Natural killer cell (primary cell): Measurements from ENCODE around the gene PIK3R5. TPM values are rescaled to one million over a fixed set of nuclear protein-coding genes. Genes with fewer than 3 reads are reported as not detected.
A peak's percentile ranks its signal among the peaks of the same experiment; 100 is the strongest.

ENCODE experiments used
- ATAC-seq, 3 donors: fragments of 150-1000 bp in 2 of 3; fragments of 200-7000 bp in 1 of 3; cut with Tn5 transposase; 1 replicate in 1 of 3; 2 replicates in 2 of 3; pipeline ENCODE4 v1.10.0; 2021; ENCODE audit warnings: mild to moderate bottlenecking in 2 of 3, moderate library complexity in 2 of 3
- DNase-seq, 2 donors: peaks; one replicate each; pipeline versions ENCODE4 v3.0.0 to v3.0.0-alpha.2; 2013 to 2021; ENCODE audit warnings: mixed read lengths in 1 of 2
- H3K27ac ChIP-seq: one replicate; pipeline ENCODE4 v1.5.1; 2013; ENCODE audit warnings: mild to moderate bottlenecking, low read length
- H3K27me3 ChIP-seq: one replicate; pipeline ENCODE4 v1.6.1; 2013; ENCODE audit warnings: low read length; ENCODE audit not compliant: control insufficient read depth, insufficient read depth
- H3K36me3 ChIP-seq: one replicate; pipeline ENCODE4 v1.6.1; 2013; ENCODE audit warnings: low read length; ENCODE audit not compliant: control insufficient read depth, insufficient read depth
- H3K4me1 ChIP-seq: one replicate; pipeline ENCODE4 v1.6.1; 2013; ENCODE audit warnings: low read length; ENCODE audit not compliant: control insufficient read depth, insufficient read depth
- H3K4me3 ChIP-seq: one replicate; pipeline ENCODE4 v1.5.1; 2013; ENCODE audit warnings: low read length
- H3K9me3 ChIP-seq: one replicate; pipeline ENCODE4 v1.6.1; 2013; ENCODE audit warnings: low read length; ENCODE audit not compliant: control insufficient read depth, insufficient read depth
- H3K27ac Mint-ChIP-seq, 2 donors: one replicate each; pipeline ENCODE4 v1.8.0; 2022; ENCODE audit warnings: mild to moderate bottlenecking in 2 of 2, mixed read lengths in 2 of 2, moderate library complexity in 1 of 2
- H3K27me3 Mint-ChIP-seq, 2 donors: one replicate each; pipeline ENCODE4 v1.8.0; 2022; ENCODE audit warnings: low read depth in 2 of 2, mixed read lengths in 2 of 2
- H3K36me3 Mint-ChIP-seq: one replicate; pipeline ENCODE4 v1.8.0; 2022; ENCODE audit warnings: mixed read lengths
- H3K4me1 Mint-ChIP-seq, 2 donors: one replicate each; pipeline ENCODE4 v1.8.0; 2022; ENCODE audit warnings: mixed read lengths in 2 of 2
- H3K4me3 Mint-ChIP-seq: one replicate; pipeline ENCODE4 v1.8.0; 2022; ENCODE audit warnings: mild to moderate bottlenecking, moderate library complexity, mixed read lengths
- H3K9me3 Mint-ChIP-seq, 2 donors: one replicate each; pipeline ENCODE4 v1.8.0; 2022; ENCODE audit warnings: mixed read lengths in 2 of 2
- WGBS: methylation state at CpG from one replicate; pipeline ENCODE4 v1.1.7; 2013; ENCODE audit warnings: missing lambda C conversion rate; ENCODE audit not compliant: insufficient coverage; 5-methylcytosine and 5-hydroxymethylcytosine counted together
- intact Hi-C: fragments of 100-400 bp; cut with micrococcal nuclease; formaldehyde crosslinking; loops from one replicate; pipeline ENCODE4 v1.14.2; 2022
- total RNA-seq, 4 donors: library from RNA; stranded (reverse); fragments of 120-200 nt in 1 of 4; gene quantifications; one replicate each; pipeline versions ENCODE4 v1.2.3 to v1.2.4, GENCODE V29; 2013 to 2022
- TF ChIP-seq, protein P1 (sequence below): fragments of 200-600 bp; IDR thresholded peaks from one replicate; pipeline ENCODE4 v1.8.0; 2022; ENCODE audit warnings: antibody characterized with exemption

PIK3R5 gene
- total RNA-seq, 3 donors from 2014 or later (not counting 1 experiment from before 2014, with no cell fraction given) = 254 to 364 (median 348) TPM

DNA sequence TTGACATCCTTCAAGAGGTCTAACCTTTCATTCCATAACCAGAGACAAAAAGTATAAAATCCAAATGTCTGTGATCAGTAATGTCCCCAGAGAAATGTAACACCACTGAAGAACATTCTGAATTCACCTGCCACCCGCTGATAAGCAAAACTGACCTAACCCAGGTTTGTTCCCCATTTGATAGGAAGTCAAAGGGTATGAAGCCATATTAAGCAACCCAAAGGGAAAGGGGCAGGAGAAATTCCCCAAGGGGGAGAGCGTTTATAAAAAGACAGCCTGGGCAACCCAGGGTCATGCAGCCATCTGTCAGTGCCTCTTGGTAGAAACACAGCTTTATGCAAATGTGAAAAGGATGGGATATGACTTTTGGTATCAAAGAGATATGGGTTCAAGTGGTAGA lies 67.4 kb downstream of the PIK3R5 start:
- H3K4me3 ChIP-seq = no peak overlapping the region
- peaks cover 69% of the 10 kb centered on the region for H3K36me3 ChIP-seq
- no peaks in the 10 kb centered on the region for H3K27me3 ChIP-seq
- Mint-ChIP-seq H3K4me3 (peak overlapping the region; percentile 38), H3K9me3 (no peaks in the 10 kb centered on the region), H3K36me3 (peaks cover 17% of the 10 kb centered on the region), H3K4me1 (peaks cover 64 to 77% of the 10 kb centered on the region in 2 donors), H3K27ac (peak overlapping the region; percentile 80 to 94), H3K27me3 (no peaks in the 10 kb centered on the region)
- ATAC-seq (no peak), DNase-seq (no peak)
- intact Hi-C loops = loop anchor here (2.0 to 5.0 kb wide), 3 partner anchors 27 to 65 kb away; no protein-coding TSS in a partner anchor
- 71% methylated on average over 2 of the region's 2 CpGs for WGBS
- H3K9me3 ChIP-seq = no peaks in the 10 kb centered on the region
- H3K4me1 ChIP-seq = peaks cover 66% of the 10 kb centered on the region
- peak overlapping the region; percentile 81 for H3K27ac ChIP-seq
- TF ChIP-seq, protein P1, sequence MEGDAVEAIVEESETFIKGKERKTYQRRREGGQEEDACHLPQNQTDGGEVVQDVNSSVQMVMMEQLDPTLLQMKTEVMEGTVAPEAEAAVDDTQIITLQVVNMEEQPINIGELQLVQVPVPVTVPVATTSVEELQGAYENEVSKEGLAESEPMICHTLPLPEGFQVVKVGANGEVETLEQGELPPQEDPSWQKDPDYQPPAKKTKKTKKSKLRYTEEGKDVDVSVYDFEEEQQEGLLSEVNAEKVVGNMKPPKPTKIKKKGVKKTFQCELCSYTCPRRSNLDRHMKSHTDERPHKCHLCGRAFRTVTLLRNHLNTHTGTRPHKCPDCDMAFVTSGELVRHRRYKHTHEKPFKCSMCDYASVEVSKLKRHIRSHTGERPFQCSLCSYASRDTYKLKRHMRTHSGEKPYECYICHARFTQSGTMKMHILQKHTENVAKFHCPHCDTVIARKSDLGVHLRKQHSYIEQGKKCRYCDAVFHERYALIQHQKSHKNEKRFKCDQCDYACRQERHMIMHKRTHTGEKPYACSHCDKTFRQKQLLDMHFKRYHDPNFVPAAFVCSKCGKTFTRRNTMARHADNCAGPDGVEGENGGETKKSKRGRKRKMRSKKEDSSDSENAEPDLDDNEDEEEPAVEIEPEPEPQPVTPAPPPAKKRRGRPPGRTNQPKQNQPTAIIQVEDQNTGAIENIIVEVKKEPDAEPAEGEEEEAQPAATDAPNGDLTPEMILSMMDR = no peak

DNA sequence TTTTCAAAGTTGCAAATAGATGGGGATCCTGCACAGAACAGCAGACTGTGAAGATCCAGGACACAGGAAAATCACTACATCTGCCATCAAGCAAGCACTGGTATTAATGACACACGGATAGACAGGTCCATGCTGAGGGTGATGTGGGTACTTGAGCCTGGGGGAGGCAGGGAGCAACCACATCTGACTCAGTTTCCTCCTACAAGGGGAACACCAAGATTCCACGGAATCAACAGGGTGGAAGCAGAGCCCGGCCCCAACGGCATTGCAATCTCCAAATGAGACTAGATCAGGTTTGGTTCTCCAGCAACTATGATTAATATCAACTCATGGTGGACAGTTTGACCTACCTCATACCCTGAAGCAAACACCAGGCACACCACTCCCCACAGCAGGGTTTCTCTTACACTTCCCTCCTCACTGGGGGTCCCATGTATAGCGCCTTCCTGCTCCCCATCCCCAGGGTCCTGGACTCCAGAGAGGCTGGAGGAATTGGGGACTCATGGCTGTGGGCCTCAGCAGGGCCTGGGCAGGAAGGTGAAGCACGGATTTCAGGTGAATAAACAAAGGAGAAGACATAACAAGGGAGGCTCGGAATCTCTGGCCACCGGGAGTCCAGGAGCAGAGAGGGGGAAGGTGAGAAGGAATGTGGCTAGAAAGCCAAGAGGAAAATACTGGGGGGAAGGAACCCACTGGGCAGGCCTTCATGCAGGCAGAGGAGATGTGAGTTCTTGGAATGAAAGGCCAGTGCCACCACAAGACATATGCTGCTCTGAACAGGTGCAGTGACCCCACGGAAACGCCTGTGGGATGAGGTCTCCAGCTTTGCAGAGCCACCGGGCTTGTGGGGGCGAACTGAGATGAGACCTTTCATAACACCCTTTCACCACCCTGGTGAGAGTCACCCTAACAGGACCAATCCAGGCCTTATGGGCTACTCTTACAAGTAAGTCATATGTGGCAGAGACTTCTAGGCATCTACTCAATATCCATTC lies 68.6 kb downstream of the PIK3R5 start:
- Histone ChIP-seq H3K27ac (no peak overlapping the region), H3K27me3 (no peaks in the 10 kb centered on the region), H3K4me1 (peaks cover 66% of the 10 kb centered on the region), H3K36me3 (peaks cover 79% of the 10 kb centered on the region), H3K4me3 (no peak overlapping the region), H3K9me3 (no peaks in the 10 kb centered on the region)
- DNase-seq (peak in 1 of 2 donors; percentile 12), ATAC-seq (no peak)
- H3K27me3 Mint-ChIP-seq = no peaks in the 10 kb centered on the region
- TF ChIP-seq, protein P1 = no peak
- 80% methylated on average over 12 of the region's 12 CpGs for WGBS
- H3K27ac Mint-ChIP-seq = peak overlapping the region; percentile 80 to 94
- H3K9me3 Mint-ChIP-seq = no peaks in the 10 kb centered on the region
- H3K36me3 Mint-ChIP-seq = peaks cover 24% of the 10 kb centered on the region
- H3K4me3 Mint-ChIP-seq = no peak overlapping the region
- intact Hi-C loops = loop anchor here (5.0 kb wide), 1 partner anchor 50 kb away; no protein-coding TSS in a partner anchor
- H3K4me1 Mint-ChIP-seq = peaks cover 70 to 84% of the 10 kb centered on the region in 2 donors

DNA sequence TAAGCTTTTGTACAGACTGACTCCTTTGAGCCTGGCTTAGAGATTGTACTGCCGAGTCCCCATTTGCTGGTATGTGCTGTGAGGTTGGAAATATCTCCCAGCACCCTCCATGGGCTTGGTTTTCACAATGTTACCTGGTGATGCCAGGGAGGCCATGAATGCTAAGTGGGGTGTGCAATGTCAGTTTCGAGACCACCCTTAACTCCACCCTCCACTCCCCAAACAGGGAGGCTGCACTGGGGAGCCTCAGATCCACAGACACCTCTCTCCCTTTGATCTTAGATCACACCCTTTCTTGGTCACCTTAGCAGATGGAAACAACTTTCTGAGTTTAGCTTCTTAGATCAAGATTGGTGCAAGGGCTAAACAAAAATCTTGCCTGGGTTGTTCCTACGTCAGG lies 69.4 kb downstream of the PIK3R5 start:
- H3K27me3 ChIP-seq = no peaks in the 10 kb centered on the region
- no peak overlapping the region for H3K27ac ChIP-seq

More for the DNA sequence above, 69.4 kb downstream of the PIK3R5 start:
- peaks cover 19% of the 10 kb centered on the region for H3K36me3 Mint-ChIP-seq
- peaks cover 61 to 75% of the 10 kb centered on the region in 2 donors for H3K4me1 Mint-ChIP-seq
- peaks cover 76% of the 10 kb centered on the region for H3K36me3 ChIP-seq
- ATAC-seq (no peak), DNase-seq (no peak)
- TF ChIP-seq, protein P1 = no peak
- 81% methylated on average over 3 of the region's 3 CpGs for WGBS
- H3K4me3 Mint-ChIP-seq = no peak overlapping the region
- no peaks in the 10 kb centered on the region for H3K9me3 ChIP-seq
- peaks cover 63% of the 10 kb centered on the region for H3K4me1 ChIP-seq
- H3K9me3 Mint-ChIP-seq = no peaks in the 10 kb centered on the region
- peak overlapping the region; percentile 80 to 94 for H3K27ac Mint-ChIP-seq
- intact Hi-C loops = loop anchor here (5.0 kb wide), 1 partner anchor 51 kb away; no protein-coding TSS in a partner anchor
- no peaks in the 10 kb centered on the region for H3K27me3 Mint-ChIP-seq
- H3K4me3 ChIP-seq = no peak overlapping the region
